Astrocyte of the cerebellum (primary cell): ENCODE results near the gene ATP8A2.

Experiments used
- DNase-seq: peaks from one replicate; pipeline ENCODE4 v3.0.0-alpha.2; 2011; ENCODE audit warnings: low read depth
- H3K4me3 ChIP-seq: 2 replicates; pipeline ENCODE4 v1.5.1; 2011; ENCODE audit warnings: mild to moderate bottlenecking, low read depth, low read length, moderate library complexity
- CTCF ChIP-seq: IDR thresholded peaks from 2 replicates; pipeline ENCODE4 v1.5.1; 2012; ENCODE audit warnings: low read length, low read depth, moderate library complexity, mild to moderate bottlenecking; ENCODE audit errors: missing control alignments
- in situ Hi-C: cut with HindIII; loops from 2 replicates; pipeline ENCODE4 v1.10.0; 2017; ENCODE audit warnings: low sequenced_read_pairs

The ATP8A2 gene

GRCh38 chr13:25585000-25585399 lies 213.2 kb downstream of the ATP8A2 start:
- H3K4me3 ChIP-seq: no peak overlapping the region
- in situ Hi-C loops: loop anchor here (5.0 kb wide), 1 partner anchor 482 kb away; no protein-coding TSS in a partner anchor
- no peak for DNase-seq
- no peak for TF ChIP-seq CTCF

- in situ Hi-C loops: no loop called here
- H3K4me3 ChIP-seq: no peak overlapping the region
- no peak for TF ChIP-seq CTCF
- no peak for DNase-seq
Measured at GRCh38 chr13:25587326-25587980, 215.7 kb downstream of the ATP8A2 start.

- DNase-seq: no peak
- in situ Hi-C loops: no loop called here
- H3K4me3 ChIP-seq: no peak overlapping the region
- no peak for TF ChIP-seq CTCF
Measured at GRCh38 chr13:25588336-25589060, 216.7 kb downstream of the ATP8A2 start.

- no peak overlapping the region for H3K4me3 ChIP-seq
- no peak for DNase-seq
- in situ Hi-C loops: no loop called here
- TF ChIP-seq CTCF: no peak
Measured at GRCh38 chr13:25598421-25598820, 226.6 kb downstream of the ATP8A2 start.

- TF ChIP-seq CTCF: no peak
- in situ Hi-C loops: no loop called here
- H3K4me3 ChIP-seq: no peak overlapping the region
- no peak for DNase-seq
Measured at GRCh38 chr13:25602176-25602575, 230.4 kb downstream of the ATP8A2 start.

- in situ Hi-C loops: no loop called here
- no peak for DNase-seq
- TF ChIP-seq CTCF: no peak
- H3K4me3 ChIP-seq: no peak overlapping the region
Measured at GRCh38 chr13:25604106-25604505, 232.3 kb downstream of the ATP8A2 start.
